Heart left ventricle (tissue), 16 donors: ENCODE results near the gene PTPRD. TPM values are rescaled to one million over a fixed set of nuclear protein-coding genes. Genes with fewer than 3 reads are reported as not detected.

ENCODE experiments used
- ATAC-seq, 4 donors: fragments of 200-7000 bp; cut with Tn5 transposase; one replicate each; pipeline ENCODE4 v1.9.1; 2020 to 2022; ENCODE audit warnings: moderate library complexity in 4 of 4, mild to moderate bottlenecking in 3 of 4, moderate number of reproducible peaks in 1 of 4
- DNase-seq, 5 donors: peaks; one replicate each; pipeline ENCODE4 v3.0.0-alpha.2; 2020
- H3K27ac ChIP-seq, 12 donors: fragments of 200-600 bp; sonication (generic) in 4 of 12; one replicate each; pipeline versions ENCODE4 v1.5.0 to v1.8.0; 2016 to 2022; ENCODE audit warnings: mild to moderate bottlenecking in 2 of 12
- H3K27me3 ChIP-seq, 9 donors: fragments of 200-600 bp; sonication (generic) in 2 of 9; one replicate each; pipeline versions ENCODE4 v1.5.1 to v1.8.0; 2016 to 2022; ENCODE audit warnings: mild to moderate bottlenecking in 3 of 9
- H3K36me3 ChIP-seq, 9 donors: fragments of 200-600 bp; sonication (generic) in 2 of 9; one replicate each; pipeline versions ENCODE4 v1.5.0 to v1.8.0; 2018 to 2022; ENCODE audit warnings: mild to moderate bottlenecking in 2 of 9
- H3K4me1 ChIP-seq, 12 donors: fragments of 200-600 bp; sonication (generic) in 4 of 12; one replicate each; pipeline versions ENCODE4 v1.5.0 to v1.8.0; 2016 to 2022; ENCODE audit warnings: mild to moderate bottlenecking in 3 of 12
- H3K4me3 ChIP-seq, 12 donors: fragments of 200-600 bp; sonication (generic) in 4 of 12; one replicate each; pipeline versions ENCODE4 v1.5.0 to v1.8.0; 2017 to 2022; ENCODE audit warnings: mild to moderate bottlenecking in 9 of 12, moderate library complexity in 4 of 12
- H3K9me3 ChIP-seq, 12 donors: fragments of 200-600 bp; sonication (generic) in 4 of 12; one replicate each; pipeline versions ENCODE4 v1.5.0 to v1.8.0; 2016 to 2022; ENCODE audit warnings: mild to moderate bottlenecking in 1 of 12
- POLR2A ChIP-seq, 2 donors: fragments of 450-650 bp; IDR thresholded peaks; one replicate each; pipeline ENCODE4 v1.6.1; 2017; ENCODE audit warnings: antibody characterized with exemption in 2 of 2, mild to moderate bottlenecking in 2 of 2, moderate library complexity in 2 of 2
- WGBS, 4 donors: extraction: QIAGEN DNeasy Blood & Tissue Kit in 2 of 4; methylation state at CpG; one replicate each; pipeline versions ENCODE4 v1.1.5 to v1.1.7; 2013 to 2018; 5-methylcytosine and 5-hydroxymethylcytosine counted together
- intact Hi-C, 10 donors: fragments of 100-400 bp; cut with DNase I; formaldehyde crosslinking; loops; one replicate each; pipeline versions ENCODE4 v1.11.1 to v1.14.2; 2022
- polyA plus RNA-seq, 2 donors: library from polyadenylated mRNA; stranded (reverse); fragments of 200-250 nt; gene quantifications; one replicate each; pipeline ENCODE4 v1.2.3, GENCODE V29; 2013
- total RNA-seq, 9 donors: library from RNA; depleted of rRNA in 2 of 9; stranded (reverse); fragments of >200 nt in 2 of 9; fragmentation: NEBNext Ultra II Directional in 3 of 9; extraction: Animal tissue kit (Norgen Biotek cat#: 25700) in 3 of 9; gene quantifications; one replicate each; pipeline versions ENCODE4 v1.1.0 to v1.2.4, GENCODE V29; 2016 to 2023
- TF ChIP-seq, protein P1 (sequence below), 12 donors: fragments of 200-600 bp; sonication (generic) in 4 of 12; IDR thresholded peaks; one replicate each; pipeline versions ENCODE4 v1.5.0 to v1.8.0; 2018 to 2022; ENCODE audit warnings: antibody characterized with exemption in 12 of 12, mild to moderate bottlenecking in 5 of 12
- donor health status: ischemic (EF 13 %, LVEDD 7.1; RV severe dilation, severe dysfunction).
- donor health status: healthy with polysubstance abuse.
- donor health status: DM: no; HTN: yes; CAD: no.
- donor health status: DM: no; HTN: no; CAD: no.
- donor health status: ischemic (EF 25% LVEDD 6.9; RV normal size, moderate dysfunction).
- donor health status: ischemic (EF 25% LVEDD 5.7; RV mildly dilated, moderate dysfunction).
- donor health status: healthy.
- donor health status: DM: yes; HTN: yes; CAD: no.
- donor health status: ischemic (EF 35%, LVEDD 5.7; RV mildly dilated, moderate dysfunction).
- donor health status: nonischemic (EF 11% LVEDD 7.7; RV severe dilation, severe dysfunction).
- donor health status: DM: yes; HTN: yes; CAD: no.
- donor health status: PGD.
- donor health status: ischemic (EF 29% LVEDD 5.4; RV normal size, mild dysfunction).
- donor health status: nonischemic (EF 23%, LVEDD 6.1; RV moderate dilation, normal function).

The PTPRD gene
- total and polyA plus RNA-seq, 11 donors: 1.4 to 25.3 (median 15.1) TPM

DNA sequence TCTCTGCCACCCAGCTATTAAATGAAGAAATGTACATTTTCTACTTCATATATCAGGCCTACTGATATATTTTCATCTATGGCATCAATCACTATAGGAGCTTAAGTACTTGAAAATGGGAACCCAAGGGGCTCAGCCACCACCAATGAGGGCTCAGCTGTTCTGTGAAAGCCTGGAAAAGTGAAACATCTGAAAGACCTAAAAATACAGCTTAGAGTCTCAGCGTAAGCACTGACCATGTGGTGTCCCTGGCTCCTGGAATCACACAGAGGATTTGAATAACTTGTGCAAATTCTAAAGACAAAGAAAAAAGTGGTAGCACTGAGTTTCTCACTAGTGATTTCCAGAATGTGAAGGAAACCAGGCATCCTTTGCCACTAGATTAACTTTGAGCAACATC, 64.5 kb downstream of the PTPRD start:
- no peaks in the 10 kb centered on the region for H3K4me1 ChIP-seq
- DNase-seq (no peak), ATAC-seq (no peak)
- H3K27me3 ChIP-seq: no peaks in the 10 kb centered on the region
- H3K4me3 ChIP-seq: no peak overlapping the region
- 59 to 75% (median 63%) methylated on average over 1 of the region's 1 CpG for WGBS, 4 donors
- H3K36me3 ChIP-seq: no peaks in the 10 kb centered on the region
- TF ChIP-seq, protein P1, sequence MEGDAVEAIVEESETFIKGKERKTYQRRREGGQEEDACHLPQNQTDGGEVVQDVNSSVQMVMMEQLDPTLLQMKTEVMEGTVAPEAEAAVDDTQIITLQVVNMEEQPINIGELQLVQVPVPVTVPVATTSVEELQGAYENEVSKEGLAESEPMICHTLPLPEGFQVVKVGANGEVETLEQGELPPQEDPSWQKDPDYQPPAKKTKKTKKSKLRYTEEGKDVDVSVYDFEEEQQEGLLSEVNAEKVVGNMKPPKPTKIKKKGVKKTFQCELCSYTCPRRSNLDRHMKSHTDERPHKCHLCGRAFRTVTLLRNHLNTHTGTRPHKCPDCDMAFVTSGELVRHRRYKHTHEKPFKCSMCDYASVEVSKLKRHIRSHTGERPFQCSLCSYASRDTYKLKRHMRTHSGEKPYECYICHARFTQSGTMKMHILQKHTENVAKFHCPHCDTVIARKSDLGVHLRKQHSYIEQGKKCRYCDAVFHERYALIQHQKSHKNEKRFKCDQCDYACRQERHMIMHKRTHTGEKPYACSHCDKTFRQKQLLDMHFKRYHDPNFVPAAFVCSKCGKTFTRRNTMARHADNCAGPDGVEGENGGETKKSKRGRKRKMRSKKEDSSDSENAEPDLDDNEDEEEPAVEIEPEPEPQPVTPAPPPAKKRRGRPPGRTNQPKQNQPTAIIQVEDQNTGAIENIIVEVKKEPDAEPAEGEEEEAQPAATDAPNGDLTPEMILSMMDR (IDR thresholded peaks at IDR 0.05): no peak
- TF ChIP-seq POLR2A (IDR thresholded peaks at IDR 0.05): no peak
- H3K9me3 ChIP-seq: no peaks in the 10 kb centered on the region
- intact Hi-C loops: no loop called here
- no peak overlapping the region for H3K27ac ChIP-seq

DNA sequence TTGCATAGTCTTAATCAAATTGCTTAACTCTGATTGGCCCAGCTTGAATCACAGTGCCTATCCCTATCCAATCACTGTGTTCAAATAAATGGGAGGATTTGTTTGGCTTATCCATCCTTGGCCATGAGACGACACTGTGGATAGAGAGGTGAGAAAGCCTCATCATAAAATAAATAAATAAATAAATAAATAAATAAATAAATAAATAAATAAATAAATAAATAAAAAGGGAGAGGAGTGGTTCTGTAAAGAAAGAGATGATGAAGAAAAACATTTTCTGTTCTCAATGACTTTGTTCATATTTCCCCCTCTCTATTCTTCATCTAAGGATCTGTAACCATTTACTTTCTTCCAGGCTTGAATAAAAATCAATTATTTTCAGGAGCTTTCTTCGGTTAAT, 74.7 kb downstream of the PTPRD start:
- H3K4me3 ChIP-seq: no peak overlapping the region
- no peak overlapping the region for H3K27ac ChIP-seq
- TF ChIP-seq, protein P1 (IDR thresholded peaks at IDR 0.05): no peak
- TF ChIP-seq POLR2A (IDR thresholded peaks at IDR 0.05): no peak
- ATAC-seq: no peak
- H3K4me1 ChIP-seq: no peaks in the 10 kb centered on the region
- no peaks in the 10 kb centered on the region for H3K36me3 ChIP-seq
- no peaks in the 10 kb centered on the region for H3K9me3 ChIP-seq
- intact Hi-C loops: no loop called here
- no peaks in the 10 kb centered on the region for H3K27me3 ChIP-seq
- WGBS, 4 donors: 85 to 94% (median 88%) methylated on average over 2 of the region's 2 CpGs
- DNase-seq: no peak

DNA sequence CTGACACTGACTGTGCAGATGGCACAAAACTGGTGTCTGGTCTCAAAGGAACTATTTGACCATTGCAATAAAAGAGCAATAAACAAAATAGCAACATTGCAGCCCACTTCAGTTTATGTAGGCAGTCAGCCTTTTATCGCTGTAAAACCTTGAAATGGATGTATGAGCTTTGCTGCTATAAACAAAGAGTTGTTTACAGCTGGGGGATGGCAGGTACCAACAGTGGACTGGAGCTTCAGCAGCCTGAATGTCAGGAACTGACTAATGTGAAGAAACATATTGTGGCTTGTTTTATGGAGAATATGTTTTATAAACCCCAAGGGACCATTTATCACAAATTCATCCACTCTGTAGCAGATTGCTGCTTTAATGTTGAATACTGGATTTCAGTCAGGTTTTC, 78.0 kb downstream of the PTPRD start:
- ATAC-seq: no peak
- Histone ChIP-seq H3K27me3 (no peaks in the 10 kb centered on the region), H3K36me3 (no peaks in the 10 kb centered on the region), H3K4me1 (no peaks in the 10 kb centered on the region), H3K27ac (no peak overlapping the region), H3K4me3 (no peak overlapping the region), H3K9me3 (no peaks in the 10 kb centered on the region)
- intact Hi-C loops: no loop called here
- no peak for DNase-seq
- TF ChIP-seq, protein P1 (IDR thresholded peaks at IDR 0.05): no peak
- no peak for TF ChIP-seq POLR2A (IDR thresholded peaks at IDR 0.05)
- WGBS, 4 donors: 60 to 79% (median 71%) methylated on average over 1 of the region's 1 CpG

DNA sequence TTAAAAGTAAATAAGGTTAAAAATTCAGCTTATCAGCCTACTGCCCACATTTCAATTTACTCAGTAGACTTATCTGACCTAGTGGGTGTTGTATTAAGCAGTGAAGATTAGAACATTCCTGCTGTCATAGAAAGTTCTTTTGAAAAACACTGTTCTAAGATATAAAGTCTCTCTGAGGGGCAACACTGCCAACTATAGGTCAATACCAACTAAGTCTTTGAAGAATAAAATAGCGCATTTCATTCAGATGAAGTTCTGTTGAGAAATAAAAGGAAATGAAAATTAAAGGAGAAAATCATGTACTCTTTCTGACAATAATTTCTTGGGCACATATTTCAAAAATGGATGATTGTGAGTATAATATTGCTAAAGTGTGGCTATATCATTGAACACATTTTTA, 86.8 kb downstream of the PTPRD start:
- Histone ChIP-seq H3K27ac (no peak overlapping the region), H3K4me3 (no peak overlapping the region), H3K36me3 (no peaks in the 10 kb centered on the region), H3K9me3 (peaks cover 0 to 3% (median 0%) of the 10 kb centered on the region in 12 donors), H3K27me3 (no peaks in the 10 kb centered on the region), H3K4me1 (no peaks in the 10 kb centered on the region)
- intact Hi-C loops: no loop called here
- no peak for DNase-seq
- TF ChIP-seq, protein P1 (IDR thresholded peaks at IDR 0.05): no peak
- TF ChIP-seq POLR2A (IDR thresholded peaks at IDR 0.05): no peak
- ATAC-seq: no peak
- 76 to 83% (median 77%) methylated on average over 1 of the region's 1 CpG for WGBS, 4 donors
